ENCODE measurements around the gene HIGD1A. TPM values are rescaled to one million over a fixed set of nuclear protein-coding genes. Genes with fewer than 3 reads are reported as not detected.

Gene HIGD1A
- total RNA-seq, 1 experiment from 2014 or later: 77.6 TPM

GRCh38 chr3:42802876-42803413, 1.3 kb downstream of the HIGD1A start:
- H3K9ac ChIP-seq (ENCODE audit: extremely low read depth, insufficient read length, low read length): peak overlapping the region; percentile 90
- Mint-ChIP-seq H3K36me3 (ENCODE audit: insufficient read depth in 1 of 3, low read depth in 3 of 3) (peaks cover 4 to 8% (median 5%) of the 10 kb centered on the region in 3 experiments; a peak in 6 of 7 replicates), H3K27ac (peak overlapping the region in 2 of 3 experiments; percentile 13 to 98; a peak in 3 of 7 replicates), H3K4me1 (peaks cover 50 to 52% of the 10 kb centered on the region in 2 experiments), H3K4me3 (peak overlapping the region; percentile 94 to 96), H3K9me3 (no peaks in the 10 kb centered on the region), H3K27me3 (ENCODE audit: low read depth) (peaks cover 22% of the 10 kb centered on the region)
- peak overlapping the region; percentile 68 for H2AK5ac ChIP-seq (ENCODE audit: insufficient read length, low read length)
- no peak overlapping the region for H3K56ac ChIP-seq (ENCODE audit: insufficient read length, low read depth, low read length)
- no peak overlapping the region for H3T11ph ChIP-seq (ENCODE audit: low read length)
- no CpG with 5 or more reads among the region's 11 CpGs for WGBS (ENCODE audit: extremely low coverage, insufficient read length, low lambda C conversion rate)
- H2AFZ ChIP-seq (ENCODE audit: low read length): no peak overlapping the region
- no peaks in the 10 kb centered on the region for H4K20me1 ChIP-seq (ENCODE audit: control insufficient read depth, insufficient read depth, insufficient read length)
- H3K23ac ChIP-seq (ENCODE audit: insufficient read length, low read depth, low read length): no peak overlapping the region
- peaks cover 2% of the 10 kb centered on the region for H3K4me1 ChIP-seq (ENCODE audit: insufficient read depth, low read length)
- H3K9me3 ChIP-seq (ENCODE audit: control insufficient read depth, low read depth, low read length): no peaks in the 10 kb centered on the region
- H2BK20ac ChIP-seq (ENCODE audit: low read depth, low read length, poor library complexity, severe bottlenecking): no peak overlapping the region
- H4K91ac ChIP-seq (ENCODE audit: insufficient read length, low read depth, low read length): peak overlapping the region; percentile 18
- no peak for TF ChIP-seq CTCF (conservative IDR thresholded peaks at IDR 0.05)
- no peak overlapping the region for H2BK12ac ChIP-seq (ENCODE audit: insufficient read length, low read depth, low read length)
- DNase-seq: no peak
- peaks cover 4% of the 10 kb centered on the region; the same call in 1 of the 2 replicates for H3K27me3 ChIP-seq (ENCODE audit: insufficient read depth, low read length)
- H3K79me2 ChIP-seq (ENCODE audit: insufficient read depth, low read length): peaks cover 14% of the 10 kb centered on the region; the same call in 1 of the 2 replicates
- H4K5ac ChIP-seq (ENCODE audit: insufficient read length, low read depth, low read length): peak overlapping the region; percentile 20
- no peak overlapping the region for H2BK5ac ChIP-seq (ENCODE audit: insufficient read length, low read length)
- no peak overlapping the region; the same call in 1 of the 2 replicates for H3K4ac ChIP-seq (ENCODE audit: low read depth, low read length)
- H3K27ac ChIP-seq (ENCODE audit: insufficient read length, low read depth, low read length): no peak overlapping the region
- peak overlapping the region; percentile 76; the same call in 1 of the 2 replicates for H3K14ac ChIP-seq (ENCODE audit: insufficient read depth, low read length)
- no peak overlapping the region for H2BK15ac ChIP-seq (ENCODE audit: low read depth, low read length)
- peak overlapping the region; percentile 72 for H3K18ac ChIP-seq (ENCODE audit: insufficient read length, low read depth, low read length)
- H3K4me2 ChIP-seq (ENCODE audit: insufficient read depth, insufficient read length, low read length): peak overlapping the region; percentile 90
- peaks cover 10% of the 10 kb centered on the region for H3K23me2 ChIP-seq (ENCODE audit: insufficient read length, low read depth, low read length, poor library complexity, severe bottlenecking)
- H3K79me1 ChIP-seq (ENCODE audit: insufficient read depth, low read depth, low read length, poor library complexity, severe bottlenecking): peaks cover 2% of the 10 kb centered on the region
- H2BK120ac ChIP-seq (ENCODE audit: low read depth, low read length, poor library complexity, severe bottlenecking): no peak overlapping the region
- H4K8ac ChIP-seq (replicated peaks; ENCODE audit: insufficient read length, low read depth, low read length): peak overlapping the region; percentile 20
